ENCODE results near the gene ZSWIM7. TPM values are rescaled to one million over a fixed set of nuclear protein-coding genes. Genes with fewer than 3 reads are reported as not detected.

Gene ZSWIM7
- total and polyA plus RNA-seq, 4 experiments from 2014 or later = 30.2 to 66.5 (median 43.9) TPM

DNA sequence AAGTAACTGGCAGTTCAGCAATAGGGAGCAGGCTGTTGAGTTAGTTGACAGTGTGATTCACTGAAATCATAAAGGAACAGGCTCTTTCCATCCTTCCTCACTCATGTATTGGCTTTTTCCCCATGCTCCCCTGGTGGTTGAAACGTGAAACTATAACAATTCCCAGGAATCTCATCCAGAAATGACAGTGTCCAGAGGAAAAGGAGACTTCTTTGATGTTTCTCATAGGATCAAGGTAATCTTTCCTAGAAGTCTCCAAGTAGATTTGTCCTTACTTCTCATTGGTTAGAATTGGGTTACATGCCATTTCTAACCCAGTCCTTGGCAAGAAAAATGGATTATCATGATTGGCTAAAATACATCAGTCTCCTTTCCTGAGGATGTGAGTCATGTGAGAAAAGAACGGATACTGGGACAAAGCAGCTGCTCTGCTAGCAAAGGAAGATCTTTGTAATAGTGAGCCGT is 14.5 kb upstream of the ZSWIM7 start:
- H3K27ac Mint-ChIP-seq = peak overlapping the region in 1 of 7 donors; percentile 48
- Histone ChIP-seq H3K9me3 (ENCODE audit: control insufficient read depth in 1 of 2, low read length in 2 of 2) (no peaks in the 10 kb centered on the region), H3K27ac (ENCODE audit: low read depth, low read length) (no peak overlapping the region), H3K4me3 (ENCODE audit: low read length in 2 of 2) (no peak overlapping the region), H3K27me3 (ENCODE audit: insufficient read depth, low read length) (no peaks in the 10 kb centered on the region), H3K4me1 (ENCODE audit: insufficient read depth, low read length) (no peaks in the 10 kb centered on the region), H3K36me3 (ENCODE audit: insufficient read depth, low read length) (peaks cover 14% of the 10 kb centered on the region)
- no peaks in the 10 kb centered on the region for H3K27me3 Mint-ChIP-seq
- H3K4me3 Mint-ChIP-seq = no peak overlapping the region
- POLR2A ChIA-PET (ENCODE audit: partially characterized antibody) = no interaction called here
- DNase-seq = no peak
- CTCF ChIA-PET (ENCODE audit: partially characterized antibody) = interaction anchor here (1.1 to 1.3 kb wide), 2 partner anchors 9 to 13 kb away, joined by 4 read pairs; no protein-coding TSS in a partner anchor
- H3K9me3 Mint-ChIP-seq = peaks cover 0 to 2% (median 0%) of the 10 kb centered on the region in 8 donors
- peaks cover 8 to 26% (median 17%) of the 10 kb centered on the region in 4 donors for H3K4me1 Mint-ChIP-seq
- peaks cover 30 to 62% of the 10 kb centered on the region in 2 donors for H3K36me3 Mint-ChIP-seq
- intact Hi-C loops (cut with micrococcal nuclease) = no loop called here

DNA sequence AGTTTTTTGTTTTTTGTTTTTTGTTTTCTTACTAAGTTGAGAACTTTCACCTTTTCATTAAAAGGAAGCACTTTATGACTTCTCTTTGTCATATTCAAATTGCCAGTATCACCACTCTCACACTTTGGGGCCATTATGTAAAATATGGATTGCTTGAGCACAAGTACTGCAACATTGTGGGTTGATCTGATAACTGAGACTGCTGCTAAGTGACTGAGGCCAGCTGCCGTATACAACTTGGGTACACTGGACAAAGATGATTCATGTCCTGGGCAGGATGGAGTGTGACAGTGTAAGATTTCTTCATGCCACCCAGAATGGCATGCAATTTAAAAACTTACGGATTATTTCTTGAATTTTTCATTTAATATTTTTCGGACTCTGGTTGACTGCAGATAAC is 7.9 kb upstream of the ZSWIM7 start:
- H3K36me3 Mint-ChIP-seq = peaks cover 67 to 81% of the 10 kb centered on the region in 2 donors
- ChIA-PET CTCF (ENCODE audit: partially characterized antibody) (no interaction called here), POLR2A (ENCODE audit: partially characterized antibody) (interaction anchor here (0.8 kb wide), 1 partner anchor 8 kb away, joined by 3 read pairs; the partner anchor contains the start of genes TTC19 and ZSWIM7)
- DNase-seq = no peak
- Histone ChIP-seq H3K9me3 (ENCODE audit: control insufficient read depth in 1 of 2, low read length in 2 of 2) (no peaks in the 10 kb centered on the region), H3K27me3 (ENCODE audit: insufficient read depth, low read length) (no peaks in the 10 kb centered on the region), H3K4me1 (ENCODE audit: insufficient read depth, low read length) (peaks cover 5% of the 10 kb centered on the region), H3K4me3 (ENCODE audit: low read length in 2 of 2) (no peak overlapping the region), H3K27ac (ENCODE audit: low read depth, low read length) (no peak overlapping the region), H3K36me3 (ENCODE audit: insufficient read depth, low read length) (peaks cover 52% of the 10 kb centered on the region)
- H3K27me3 Mint-ChIP-seq = no peaks in the 10 kb centered on the region
- intact Hi-C loops (cut with micrococcal nuclease) = no loop called here
- H3K27ac Mint-ChIP-seq = no peak overlapping the region
- peaks cover 14 to 29% (median 22%) of the 10 kb centered on the region in 4 donors for H3K4me1 Mint-ChIP-seq
- peaks cover 0 to 2% (median 0%) of the 10 kb centered on the region in 8 donors for H3K9me3 Mint-ChIP-seq
- H3K4me3 Mint-ChIP-seq = no peak overlapping the region

DNA sequence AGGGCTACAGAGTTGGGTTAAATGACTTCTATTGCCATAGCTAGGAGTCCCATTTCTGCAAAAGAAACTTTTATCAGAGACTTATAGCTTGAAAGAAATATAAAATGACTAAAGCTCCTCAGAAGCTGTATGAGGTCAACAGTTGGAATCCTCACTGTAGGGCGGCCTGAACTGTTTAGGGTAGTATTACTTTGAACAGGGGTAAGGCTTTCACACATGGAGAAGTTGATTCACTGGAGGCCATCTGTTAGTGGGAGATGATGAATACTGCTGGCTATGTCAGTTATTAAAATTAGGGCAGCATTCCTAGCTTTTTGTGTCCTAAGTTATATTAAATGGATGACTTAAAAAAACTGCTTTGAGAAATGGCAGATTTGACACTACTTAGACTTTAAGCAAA is 6.1 kb upstream of the ZSWIM7 start:
- Mint-ChIP-seq H3K4me3 (no peak overlapping the region), H3K4me1 (peaks cover 27 to 35% (median 29%) of the 10 kb centered on the region in 4 donors), H3K27me3 (no peaks in the 10 kb centered on the region), H3K27ac (peak overlapping the region in 2 of 7 donors; percentile 37 to 67), H3K36me3 (peaks cover 68 to 82% of the 10 kb centered on the region in 2 donors), H3K9me3 (no peaks in the 10 kb centered on the region)
- intact Hi-C loops (cut with micrococcal nuclease) = no loop called here
- Histone ChIP-seq H3K27me3 (ENCODE audit: insufficient read depth, low read length) (no peaks in the 10 kb centered on the region), H3K4me3 (ENCODE audit: low read length in 2 of 2) (no peak overlapping the region), H3K27ac (ENCODE audit: low read depth, low read length) (no peak overlapping the region), H3K9me3 (ENCODE audit: control insufficient read depth in 1 of 2, low read length in 2 of 2) (no peaks in the 10 kb centered on the region), H3K4me1 (ENCODE audit: insufficient read depth, low read length) (peaks cover 19% of the 10 kb centered on the region), H3K36me3 (ENCODE audit: insufficient read depth, low read length) (peaks cover 59% of the 10 kb centered on the region)
- no peak for DNase-seq
- ChIA-PET CTCF (ENCODE audit: partially characterized antibody) (interaction anchor here (0.9 to 1.5 kb wide), 2 partner anchors 8 to 10 kb away, joined by 3 to 4 read pairs; no protein-coding TSS in a partner anchor), POLR2A (ENCODE audit: partially characterized antibody) (no interaction called here)

DNA sequence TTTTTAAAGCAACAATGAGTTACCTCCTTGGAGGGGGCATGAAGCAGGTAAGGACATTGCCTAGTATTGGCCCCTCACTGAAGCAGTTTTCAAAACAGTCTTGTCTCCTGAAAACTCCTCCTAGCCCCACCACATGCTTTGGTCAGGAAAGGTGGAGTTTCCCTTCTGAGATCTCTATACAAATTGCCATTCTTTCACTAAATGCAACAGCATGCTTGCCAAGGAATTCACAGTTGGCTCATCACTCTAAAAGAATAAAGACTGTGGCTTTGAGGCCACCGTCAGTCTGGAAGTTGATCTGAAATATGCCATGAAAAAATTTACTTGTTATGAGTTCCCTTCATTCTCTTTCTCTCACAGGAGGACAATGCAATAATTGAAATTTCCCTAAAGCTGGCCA is 4.3 kb upstream of the ZSWIM7 start:
- peak overlapping the region in 2 of 7 donors; percentile 25 to 29 for H3K27ac Mint-ChIP-seq
- peaks cover 57% of the 10 kb centered on the region for H3K36me3 ChIP-seq (ENCODE audit: insufficient read depth, low read length)
- DNase-seq = no peak
- H3K4me3 ChIP-seq (ENCODE audit: low read length in 2 of 2) = no peak overlapping the region
- peaks cover 63 to 84% of the 10 kb centered on the region in 2 donors for H3K36me3 Mint-ChIP-seq
- no peak overlapping the region for H3K4me3 Mint-ChIP-seq
- H3K4me1 ChIP-seq (ENCODE audit: insufficient read depth, low read length) = peaks cover 26% of the 10 kb centered on the region
- intact Hi-C loops (cut with micrococcal nuclease) = no loop called here
- H3K9me3 Mint-ChIP-seq = no peaks in the 10 kb centered on the region
- ChIA-PET POLR2A (ENCODE audit: partially characterized antibody) (no interaction called here), CTCF (ENCODE audit: partially characterized antibody) (interaction anchor here (1.5 kb wide), 1 partner anchor 10 kb away, joined by 4 read pairs; no protein-coding TSS in a partner anchor)
- H3K27me3 Mint-ChIP-seq = no peaks in the 10 kb centered on the region
- peaks cover 33 to 41% (median 40%) of the 10 kb centered on the region in 4 donors for H3K4me1 Mint-ChIP-seq
- no peaks in the 10 kb centered on the region for H3K27me3 ChIP-seq (ENCODE audit: insufficient read depth, low read length)
- H3K9me3 ChIP-seq (ENCODE audit: control insufficient read depth in 1 of 2, low read length in 2 of 2) = no peaks in the 10 kb centered on the region
- no peak overlapping the region for H3K27ac ChIP-seq (ENCODE audit: low read depth, low read length)

DNA sequence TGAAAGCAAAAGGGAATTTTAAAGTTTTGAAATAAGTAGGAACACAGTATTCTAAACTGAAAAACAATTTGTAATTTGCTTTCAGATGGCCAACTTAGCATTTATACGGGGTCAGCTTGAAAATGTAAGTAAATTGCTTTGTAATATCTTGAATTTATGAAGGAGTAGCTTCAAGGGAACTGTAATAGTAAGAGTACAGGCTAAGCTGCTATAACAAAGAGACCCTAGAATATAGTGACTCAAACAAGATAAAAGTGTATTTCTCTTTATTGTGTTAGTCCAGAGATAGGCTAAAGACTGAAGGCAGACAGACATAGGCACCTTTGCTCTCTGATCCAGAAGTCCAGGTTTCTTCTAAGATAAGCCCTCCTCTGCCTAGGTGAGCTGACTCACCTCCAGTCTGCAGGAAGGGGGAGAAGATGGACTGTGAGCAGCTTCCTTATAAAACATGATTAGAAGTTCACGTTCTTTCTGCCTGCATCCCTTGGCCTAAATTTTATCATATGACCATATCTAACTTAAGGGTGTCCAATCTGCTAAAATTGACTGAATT is 3.3 kb upstream of the ZSWIM7 start:
- POLR2A ChIA-PET (ENCODE audit: partially characterized antibody) = no interaction called here
- intact Hi-C loops (cut with micrococcal nuclease) = no loop called here
- H3K4me3 ChIP-seq (ENCODE audit: low read length in 2 of 2) = no peak overlapping the region
- H3K9me3 Mint-ChIP-seq = no peaks in the 10 kb centered on the region
- H3K36me3 ChIP-seq (ENCODE audit: insufficient read depth, low read length) = peaks cover 46% of the 10 kb centered on the region
- no peaks in the 10 kb centered on the region for H3K27me3 Mint-ChIP-seq
- peak overlapping the region in 2 of 7 donors; percentile 22 to 43 for H3K27ac Mint-ChIP-seq
- CTCF ChIA-PET (ENCODE audit: partially characterized antibody) = no interaction called here
- no peaks in the 10 kb centered on the region for H3K27me3 ChIP-seq (ENCODE audit: insufficient read depth, low read length)
- H3K4me1 ChIP-seq (ENCODE audit: insufficient read depth, low read length) = peaks cover 28% of the 10 kb centered on the region
- no peaks in the 10 kb centered on the region for H3K9me3 ChIP-seq (ENCODE audit: control insufficient read depth in 1 of 2, low read length in 2 of 2)
- H3K27ac ChIP-seq (ENCODE audit: low read depth, low read length) = no peak overlapping the region
- no peak overlapping the region for H3K4me3 Mint-ChIP-seq
- peaks cover 52 to 73% of the 10 kb centered on the region in 2 donors for H3K36me3 Mint-ChIP-seq
- DNase-seq = no peak
- H3K4me1 Mint-ChIP-seq = peaks cover 27 to 42% (median 36%) of the 10 kb centered on the region in 4 donors

DNA sequence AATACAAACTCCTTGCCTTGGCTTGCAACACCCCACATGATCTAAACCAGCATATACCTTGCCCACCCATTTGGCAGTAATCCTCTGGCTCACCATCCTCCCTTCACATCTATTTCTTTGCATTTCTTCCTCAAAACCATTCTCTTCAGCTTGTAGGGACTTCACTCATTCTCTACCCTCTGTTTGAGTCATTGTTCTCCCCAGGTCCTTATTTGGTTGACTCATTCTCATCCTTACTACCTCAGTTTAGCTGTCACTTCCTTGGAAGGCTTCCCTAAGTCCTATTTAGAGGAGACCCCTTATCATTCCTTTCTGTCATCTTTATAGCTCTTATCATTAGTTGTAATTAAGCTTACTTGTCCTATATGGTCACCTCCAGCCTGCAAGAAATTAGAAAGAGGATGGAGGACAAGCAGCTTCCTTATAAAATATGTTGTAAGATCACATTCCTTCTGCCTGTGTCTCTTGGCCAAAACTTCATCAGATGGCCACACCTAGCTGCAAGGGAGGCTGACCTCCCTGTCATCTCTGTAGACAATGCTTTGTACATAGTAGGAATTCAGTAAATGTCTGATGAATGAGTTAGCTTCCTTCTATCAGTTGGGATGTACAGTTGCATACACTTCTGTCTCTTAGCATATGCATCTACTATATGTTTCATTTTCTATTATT is 1.9 kb upstream of the ZSWIM7 start:
- H3K27me3 Mint-ChIP-seq = no peaks in the 10 kb centered on the region
- CTCF ChIA-PET (ENCODE audit: partially characterized antibody) = interaction anchor here (1.8 kb wide), 1 partner anchor 12 kb away, joined by 4 read pairs; no protein-coding TSS in a partner anchor
- peak overlapping the region in 1 of 2 donors; percentile 79 for H3K4me3 ChIP-seq (ENCODE audit: low read length in 2 of 2)

More for the DNA sequence above, 1.9 kb upstream of the ZSWIM7 start:
- Mint-ChIP-seq H3K4me3 (peak overlapping the region; percentile 88 to 96 (median 91)), H3K27ac (peak overlapping the region; percentile 86 to 97 (median 94)), H3K4me1 (peaks cover 24 to 42% (median 36%) of the 10 kb centered on the region in 4 donors), H3K9me3 (no peaks in the 10 kb centered on the region), H3K36me3 (peaks cover 39 to 65% of the 10 kb centered on the region in 2 donors)
- intact Hi-C loops (cut with micrococcal nuclease) = no loop called here
- POLR2A ChIA-PET (ENCODE audit: partially characterized antibody) = interaction anchor here (0.6 to 0.9 kb wide), 3 partner anchors 12 to 350 kb away, joined by 3 to 4 read pairs (median 3); partner anchors contain the start of gene NCOR1
- Histone ChIP-seq H3K27me3 (ENCODE audit: insufficient read depth, low read length) (no peaks in the 10 kb centered on the region), H3K36me3 (ENCODE audit: insufficient read depth, low read length) (peaks cover 45% of the 10 kb centered on the region), H3K9me3 (ENCODE audit: control insufficient read depth in 1 of 2, low read length in 2 of 2) (no peaks in the 10 kb centered on the region), H3K27ac (ENCODE audit: low read depth, low read length) (no peak overlapping the region), H3K4me1 (ENCODE audit: insufficient read depth, low read length) (peaks cover 28% of the 10 kb centered on the region)
- DNase-seq = no peak

Measured in CD4-positive, alpha-beta memory T cell (primary cell).